ENCODE measurements around the gene KLHDC8A. TPM values are rescaled to one million over a fixed set of nuclear protein-coding genes. Genes with fewer than 3 reads are reported as not detected.

KLHDC8A gene
- total RNA-seq, 4 donors from 2014 or later = not detected

- no peak for DNase-seq (ENCODE audit: low spot score)
- no peak for TF ChIP-seq CTCF (IDR thresholded peaks at IDR 0.05)
- ATAC-seq (ENCODE audit: low FRiP score) = peak; percentile 80
These were observed 62.4 kb downstream of the KLHDC8A start for GRCh38 chr1:205294175-205294917.

GRCh38 chr1:205293350-205294074, 63.2 kb downstream of the KLHDC8A start:
- ATAC-seq (ENCODE audit: low FRiP score) (no peak), DNase-seq (ENCODE audit: low spot score) (no peak)
- no peak for TF ChIP-seq CTCF (IDR thresholded peaks at IDR 0.05)

GRCh38 chr1:205291596-205291995, 65.1 kb downstream of the KLHDC8A start:
- no peak for ATAC-seq (ENCODE audit: low FRiP score)

GRCh38 chr1:205287767-205288559, 68.8 kb downstream of the KLHDC8A start:
- ATAC-seq (ENCODE audit: low FRiP score) (no peak), DNase-seq (ENCODE audit: low spot score) (no peak)
- no peak for TF ChIP-seq CTCF (IDR thresholded peaks at IDR 0.05)

More at GRCh38 chr1:205291596-205291995, 65.1 kb downstream of the KLHDC8A start:
- DNase-seq (ENCODE audit: low spot score) = no peak
- no peak for TF ChIP-seq CTCF (IDR thresholded peaks at IDR 0.05)

GRCh38 chr1:205287076-205287475, 69.6 kb downstream of the KLHDC8A start:
- DNase-seq (ENCODE audit: low spot score) (no peak), ATAC-seq (ENCODE audit: low FRiP score) (no peak)
- TF ChIP-seq CTCF (IDR thresholded peaks at IDR 0.05) = no peak

- ATAC-seq (ENCODE audit: low FRiP score) = no peak
- TF ChIP-seq CTCF (IDR thresholded peaks at IDR 0.05) = no peak
- no peak for DNase-seq (ENCODE audit: low spot score)
These were observed 70.3 kb downstream of the KLHDC8A start for GRCh38 chr1:205286335-205286950.

Small RNA genes within 50 kb of the gene (small RNA-seq; reads per million reads assigned to genes)
- gene SNRPGP10 = not detected

Other genes with a start within 250 kb of the KLHDC8A start
- 10 to 100 TPM; 11.9 to 15.6 (median 12.8) TPM for gene RBBP5, start 234.9 kb downstream of the KLHDC8A start, total RNA-seq
- gene DSTYK, start 145.2 kb downstream of the KLHDC8A start, total RNA-seq = 10 to 100 TPM in 3 of 4 donors, 1 to 10 TPM in 1; 7.6 to 13.0 (median 11.4) TPM
- 1 to 10 TPM in 3 of 4 donors, under 1 TPM in 1; 0.96 to 4.9 (median 2.2) TPM for gene TMCC2, start 129.0 kb downstream of the KLHDC8A start, total RNA-seq
- 1 to 10 TPM; 1.1 to 5.4 (median 3.2) TPM for gene NUAK2, start 35.2 kb downstream of the KLHDC8A start, total RNA-seq
- 1 to 10 TPM in 1 of 4 donors, not detected in 3; 1.7 TPM for gene LEMD1, start 65.1 kb upstream of the KLHDC8A start, total RNA-seq
- under 1 TPM in 2 of 4 donors, not detected in 2; 0.36 to 0.65 TPM for gene BLACAT1, start 99.1 kb upstream of the KLHDC8A start, total RNA-seq
- gene CDK18, start 147.7 kb upstream of the KLHDC8A start, total RNA-seq = 1 to 10 TPM; 2.8 to 9.0 (median 5.3) TPM

Measured in omental fat pad (tissue), 4 donors.